SK-N-MC (cell line): ENCODE data around the gene ZNF618.

Source experiments
- EZH2 ChIP-seq: fragments of 200-600 bp; sonication (generic); IDR thresholded peaks from one replicate; pipeline ENCODE4 v1.6.1; 2017; ENCODE audit warnings: antibody characterized with exemption
- FOXP2 ChIP-seq: optimal IDR thresholded peaks from 2 replicates; pipeline ENCODE3; 2011; ENCODE audit warnings: mild to moderate bottlenecking, moderate library complexity; ENCODE audit not compliant: insufficient read depth; ENCODE audit errors: extremely low read length, control extremely low read depth
- POLR2AphosphoS5 ChIP-seq: IDR thresholded peaks from 2 replicates; pipeline ENCODE4 v1.6.1; 2012; ENCODE audit warnings: mild to moderate bottlenecking, low read depth, low read length, borderline replicate concordance

DNA sequence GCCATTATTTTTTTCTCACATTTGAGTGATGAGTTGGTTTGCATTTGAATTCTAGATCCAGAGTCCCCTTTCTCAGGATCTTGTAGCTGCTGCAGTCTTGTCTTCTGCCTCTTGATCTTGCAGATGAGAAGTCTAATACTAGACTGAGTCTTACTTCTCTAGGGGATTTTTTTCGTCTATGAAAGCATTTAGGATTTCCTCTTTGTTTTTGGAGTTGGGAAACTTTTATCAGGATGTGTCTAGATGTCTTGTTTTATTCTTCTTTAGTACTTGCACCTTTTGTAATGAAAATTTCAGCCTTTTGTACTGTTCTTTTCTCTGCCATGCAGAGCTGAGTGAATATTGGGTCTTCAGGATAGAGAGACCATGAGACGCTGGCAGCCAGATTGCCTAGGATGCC is 65.4 kb downstream of the ZNF618 start:
- TF ChIP-seq POLR2AphosphoS5 (no peak), EZH2 (no peak), FOXP2 (no peak)
